ENCODE data around the gene PAK1.

- TF ChIP-seq MXD1 (CRISPR knock-in tag; IDR thresholded peaks at IDR 0.05; ENCODE audit: borderline replicate concordance, poor library complexity, severe bottlenecking), result no peak
- no peak for TF ChIP-seq RNF2 (IDR thresholded peaks at IDR 0.05)
- TF ChIP-seq SMC3 (conservative IDR thresholded peaks at IDR 0.05; ENCODE audit: insufficient read depth, low read depth, low read length), result no peak
- no peak for TF ChIP-seq ARID3A (IDR thresholded peaks at IDR 0.05; ENCODE audit: borderline replicate concordance, low read depth, low read length)
- no peak for TF ChIP-seq ZNF431 (CRISPR knock-in tag; IDR thresholded peaks at IDR 0.05)
These were observed 50.3 kb downstream of the PAK1 start for GRCh38 chr11:77423624-77424023.
